Measurements from ENCODE around the gene METTL16.

The METTL16 gene

DNA sequence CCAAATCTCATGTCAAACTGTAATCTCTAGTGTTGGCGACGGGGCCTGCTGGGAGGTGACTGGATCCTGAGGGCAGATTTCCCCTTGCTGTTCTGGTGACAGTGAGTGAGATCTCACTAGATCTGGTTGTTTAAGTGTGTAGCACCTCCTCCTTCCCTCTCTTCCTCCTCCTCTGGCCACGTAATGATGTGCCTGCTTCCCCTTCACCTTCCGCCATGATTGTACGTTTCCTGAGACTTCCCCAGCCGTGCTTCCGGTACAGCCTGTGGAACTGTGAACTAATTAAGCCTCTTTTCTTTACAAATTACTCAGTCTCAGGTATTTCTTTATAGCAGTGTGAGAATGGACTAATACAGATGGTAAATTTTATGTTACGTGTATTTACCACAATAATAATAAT, 49.2 kb downstream of the METTL16 start:
- DNase-seq (ENCODE audit: low read depth): no peak
- H3K4me3 ChIP-seq (ENCODE audit: control insufficient read depth, low read depth, low read length): no peak overlapping the region
- TF ChIP-seq, protein P1, sequence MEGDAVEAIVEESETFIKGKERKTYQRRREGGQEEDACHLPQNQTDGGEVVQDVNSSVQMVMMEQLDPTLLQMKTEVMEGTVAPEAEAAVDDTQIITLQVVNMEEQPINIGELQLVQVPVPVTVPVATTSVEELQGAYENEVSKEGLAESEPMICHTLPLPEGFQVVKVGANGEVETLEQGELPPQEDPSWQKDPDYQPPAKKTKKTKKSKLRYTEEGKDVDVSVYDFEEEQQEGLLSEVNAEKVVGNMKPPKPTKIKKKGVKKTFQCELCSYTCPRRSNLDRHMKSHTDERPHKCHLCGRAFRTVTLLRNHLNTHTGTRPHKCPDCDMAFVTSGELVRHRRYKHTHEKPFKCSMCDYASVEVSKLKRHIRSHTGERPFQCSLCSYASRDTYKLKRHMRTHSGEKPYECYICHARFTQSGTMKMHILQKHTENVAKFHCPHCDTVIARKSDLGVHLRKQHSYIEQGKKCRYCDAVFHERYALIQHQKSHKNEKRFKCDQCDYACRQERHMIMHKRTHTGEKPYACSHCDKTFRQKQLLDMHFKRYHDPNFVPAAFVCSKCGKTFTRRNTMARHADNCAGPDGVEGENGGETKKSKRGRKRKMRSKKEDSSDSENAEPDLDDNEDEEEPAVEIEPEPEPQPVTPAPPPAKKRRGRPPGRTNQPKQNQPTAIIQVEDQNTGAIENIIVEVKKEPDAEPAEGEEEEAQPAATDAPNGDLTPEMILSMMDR (conservative IDR thresholded peaks at IDR 0.05; ENCODE audit: control insufficient read depth, insufficient read depth, low read depth, low read length): no peak

DNA sequence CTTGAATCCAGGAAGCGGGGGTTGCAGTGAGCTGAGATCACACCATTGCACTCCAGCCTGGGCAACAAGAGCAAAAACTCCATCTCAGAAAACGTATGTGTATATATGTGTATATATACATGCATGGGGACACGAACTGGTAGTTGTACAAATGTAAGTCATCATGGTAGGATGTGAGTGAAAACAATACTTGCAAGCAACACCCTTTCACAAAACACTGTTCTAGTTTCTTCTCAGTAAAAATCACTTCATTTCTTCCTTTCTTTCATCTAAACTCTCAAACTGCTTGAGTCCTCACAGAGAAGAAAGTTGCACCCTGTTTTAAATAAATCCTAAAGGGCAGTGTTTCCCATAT, 51.8 kb downstream of the METTL16 start:
- TF ChIP-seq, protein P1 (conservative IDR thresholded peaks at IDR 0.05; ENCODE audit: control insufficient read depth, insufficient read depth, low read depth, low read length): no peak
- no peak overlapping the region for H3K4me3 ChIP-seq (ENCODE audit: control insufficient read depth, low read depth, low read length)
- no peak for DNase-seq (ENCODE audit: low read depth)

DNA sequence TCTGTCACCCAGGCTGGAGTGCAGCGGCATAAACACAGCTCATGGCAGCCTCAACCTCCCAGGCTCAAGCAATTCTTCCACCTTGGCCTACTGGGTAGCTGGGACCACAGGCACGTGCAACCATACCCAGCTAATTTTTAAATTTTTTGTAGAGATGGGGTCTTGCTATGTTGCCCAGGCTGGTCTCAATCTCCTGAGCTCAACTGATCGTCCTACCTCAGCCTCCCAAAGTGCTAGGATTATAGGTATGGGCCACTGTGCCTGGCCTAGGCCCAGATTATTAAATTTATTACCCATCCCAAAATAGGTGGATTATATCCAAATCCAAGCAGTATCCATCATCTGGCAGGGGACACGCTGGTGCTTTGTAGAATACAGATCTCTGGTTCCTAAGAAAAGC, 53.8 kb downstream of the METTL16 start:
- no peak overlapping the region for H3K4me3 ChIP-seq (ENCODE audit: control insufficient read depth, low read depth, low read length)
- no peak for DNase-seq (ENCODE audit: low read depth)
- TF ChIP-seq, protein P1 (conservative IDR thresholded peaks at IDR 0.05; ENCODE audit: control insufficient read depth, insufficient read depth, low read depth, low read length): no peak

DNA sequence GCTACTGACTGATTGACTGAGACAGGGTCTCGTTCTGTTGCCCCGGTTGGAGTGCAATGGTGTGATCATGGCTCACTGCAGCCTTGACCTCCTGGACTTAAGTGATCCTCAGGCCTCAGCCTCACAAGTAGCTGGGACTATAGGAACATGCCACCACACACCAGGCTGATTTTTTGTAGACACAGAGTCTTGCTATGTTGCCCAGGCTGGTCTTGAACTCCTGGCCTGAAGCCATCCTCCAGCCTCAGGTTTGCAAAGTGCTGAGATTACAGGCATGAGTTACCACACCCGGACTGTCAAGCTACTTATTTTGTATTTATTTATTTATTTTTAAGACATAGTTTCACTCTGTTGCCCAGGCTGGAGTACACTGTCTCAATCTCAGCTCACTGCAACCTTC, 55.2 kb downstream of the METTL16 start:
- TF ChIP-seq, protein P1 (conservative IDR thresholded peaks at IDR 0.05; ENCODE audit: control insufficient read depth, insufficient read depth, low read depth, low read length): no peak
- DNase-seq (ENCODE audit: low read depth): no peak
- no peak overlapping the region for H3K4me3 ChIP-seq (ENCODE audit: control insufficient read depth, low read depth, low read length)

DNA sequence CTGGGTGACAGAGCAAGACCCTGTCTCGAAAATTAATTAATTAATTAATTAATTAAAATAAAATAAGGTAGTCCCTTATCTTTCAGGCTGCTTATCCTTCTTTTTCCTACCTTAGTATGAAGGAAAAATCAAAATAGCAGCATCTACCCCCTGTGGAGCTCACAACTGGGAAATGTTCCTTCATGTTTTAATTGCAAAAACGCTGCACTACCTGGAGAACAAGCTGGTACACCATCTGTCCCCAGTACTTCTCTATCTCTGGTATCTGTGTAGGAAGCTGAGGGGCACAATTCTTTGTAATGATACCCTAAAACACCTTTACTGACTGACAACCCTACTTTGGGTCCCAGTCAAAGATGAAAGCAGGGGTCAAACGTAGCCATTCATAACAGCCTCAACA, 55.7 kb downstream of the METTL16 start:
- TF ChIP-seq, protein P1 (conservative IDR thresholded peaks at IDR 0.05; ENCODE audit: control insufficient read depth, insufficient read depth, low read depth, low read length): no peak
- no peak overlapping the region for H3K4me3 ChIP-seq (ENCODE audit: control insufficient read depth, low read depth, low read length)
- DNase-seq (ENCODE audit: low read depth): no peak

DNA sequence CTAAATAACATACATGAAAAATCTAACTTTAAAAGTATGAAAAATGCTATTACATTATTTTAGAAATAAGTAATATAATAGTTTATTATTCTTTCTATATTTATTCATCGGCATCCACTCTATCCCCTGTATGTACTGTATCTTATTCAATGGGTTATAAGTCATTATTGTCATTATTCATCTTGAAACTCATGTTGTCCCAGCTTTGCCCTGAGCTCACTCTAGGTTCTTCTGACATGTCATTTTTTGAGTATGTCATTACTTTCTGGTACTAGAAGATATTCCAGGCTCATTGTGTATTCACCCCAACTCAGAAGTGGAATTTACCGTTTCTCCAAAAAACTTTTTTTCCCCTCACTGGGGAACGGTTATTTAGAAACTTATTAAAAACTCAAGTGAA, 57.8 kb downstream of the METTL16 start:
- TF ChIP-seq, protein P1 (conservative IDR thresholded peaks at IDR 0.05; ENCODE audit: control insufficient read depth, insufficient read depth, low read depth, low read length): no peak
- DNase-seq (ENCODE audit: low read depth): no peak
- no peak overlapping the region for H3K4me3 ChIP-seq (ENCODE audit: control insufficient read depth, low read depth, low read length)

DNA sequence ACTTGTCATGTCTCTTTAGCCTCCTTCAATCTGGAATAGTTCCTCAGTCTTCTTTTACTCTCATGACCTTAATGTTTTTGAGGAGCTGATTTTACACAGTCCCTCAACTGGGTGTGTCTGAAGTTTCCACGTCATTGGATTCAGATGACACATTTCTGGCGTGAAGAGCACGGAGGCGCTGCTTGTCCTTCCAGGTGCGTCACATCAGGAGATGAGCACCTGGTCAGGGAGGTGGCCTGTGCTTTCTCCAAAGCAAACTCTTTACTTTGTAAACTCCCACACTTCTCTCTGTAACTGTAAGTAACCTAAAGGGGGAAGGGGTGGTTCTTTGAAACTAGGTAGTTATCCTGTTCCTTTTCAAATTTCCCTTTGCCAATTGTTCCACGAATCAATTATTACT, 58.4 kb downstream of the METTL16 start:
- no peak for DNase-seq (ENCODE audit: low read depth)
- no peak overlapping the region for H3K4me3 ChIP-seq (ENCODE audit: control insufficient read depth, low read depth, low read length)
- TF ChIP-seq, protein P1 (conservative IDR thresholded peaks at IDR 0.05; ENCODE audit: control insufficient read depth, insufficient read depth, low read depth, low read length): no peak
